Globus pallidus (tissue), 1 donor: ENCODE results near the gene OR4M2.
"Not testable (repeated sequence)": the region's sequence is repeated elsewhere in the genome, so short reads cannot be mapped to it uniquely, and the experiment has no call there.

Experiments used
- DNase-seq: peaks from one replicate; pipeline ENCODE4 v3.0.0-alpha.2; 2015; ENCODE audit warnings: low spot score

The OR4M2 gene, protein sequence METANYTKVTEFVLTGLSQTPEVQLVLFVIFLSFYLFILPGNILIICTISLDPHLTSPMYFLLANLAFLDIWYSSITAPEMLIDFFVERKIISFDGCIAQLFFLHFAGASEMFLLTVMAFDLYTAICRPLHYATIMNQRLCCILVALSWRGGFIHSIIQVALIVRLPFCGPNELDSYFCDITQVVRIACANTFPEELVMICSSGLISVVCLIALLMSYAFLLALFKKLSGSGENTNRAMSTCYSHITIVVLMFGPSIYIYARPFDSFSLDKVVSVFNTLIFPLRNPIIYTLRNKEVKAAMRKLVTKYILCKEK

DNA sequence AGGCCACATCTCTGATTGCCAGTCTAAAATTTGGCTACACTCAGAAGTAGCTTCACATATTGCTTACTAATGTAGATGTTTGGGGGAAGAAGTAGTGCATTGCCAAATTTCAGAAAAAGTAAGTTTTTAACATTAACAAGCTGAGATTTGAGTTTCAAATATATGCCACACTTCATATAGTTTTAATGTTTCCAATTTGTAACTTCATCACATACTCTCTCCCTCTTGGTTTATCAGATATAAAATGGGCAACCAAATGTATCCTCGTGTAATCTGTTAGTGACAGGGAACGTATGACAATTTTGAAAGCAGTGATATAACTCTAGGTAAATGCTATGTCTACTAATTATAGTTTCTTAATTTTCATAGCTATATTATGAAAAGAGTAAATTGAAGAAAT, at the start of gene OR4M2:
Gene OR4M2, plus strand, starts transcription at position 301 of the 400 bp plus-strand sequence. Its CDS starts 98 bp downstream, at position 399.
- DNase-seq, result not testable (repeated sequence)

DNA sequence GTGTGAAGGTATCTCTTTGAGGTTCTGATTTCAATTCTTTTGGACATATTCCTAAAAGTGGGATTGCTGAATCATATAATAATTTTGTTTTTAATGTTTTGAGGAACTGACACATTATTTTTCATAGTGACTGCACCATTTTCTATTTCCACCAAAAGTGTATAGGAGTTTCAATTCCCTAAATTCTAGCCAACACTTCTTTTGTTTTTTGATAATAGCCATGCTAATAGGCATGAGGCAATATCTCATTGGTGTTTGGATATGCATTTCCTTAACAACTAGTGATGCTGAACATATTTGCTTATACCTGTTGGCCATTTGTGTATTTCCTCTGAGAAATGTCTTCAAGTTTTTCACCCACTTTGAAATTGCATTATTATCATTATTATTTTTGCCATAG, 11.1 kb upstream of the OR4M2 start:
- DNase-seq, result not testable (repeated sequence)

- not testable (repeated sequence) for DNase-seq
These were observed 1.1 kb downstream of the OR4M2 start for GRCh38 chr15:22081386-22081785.

DNA sequence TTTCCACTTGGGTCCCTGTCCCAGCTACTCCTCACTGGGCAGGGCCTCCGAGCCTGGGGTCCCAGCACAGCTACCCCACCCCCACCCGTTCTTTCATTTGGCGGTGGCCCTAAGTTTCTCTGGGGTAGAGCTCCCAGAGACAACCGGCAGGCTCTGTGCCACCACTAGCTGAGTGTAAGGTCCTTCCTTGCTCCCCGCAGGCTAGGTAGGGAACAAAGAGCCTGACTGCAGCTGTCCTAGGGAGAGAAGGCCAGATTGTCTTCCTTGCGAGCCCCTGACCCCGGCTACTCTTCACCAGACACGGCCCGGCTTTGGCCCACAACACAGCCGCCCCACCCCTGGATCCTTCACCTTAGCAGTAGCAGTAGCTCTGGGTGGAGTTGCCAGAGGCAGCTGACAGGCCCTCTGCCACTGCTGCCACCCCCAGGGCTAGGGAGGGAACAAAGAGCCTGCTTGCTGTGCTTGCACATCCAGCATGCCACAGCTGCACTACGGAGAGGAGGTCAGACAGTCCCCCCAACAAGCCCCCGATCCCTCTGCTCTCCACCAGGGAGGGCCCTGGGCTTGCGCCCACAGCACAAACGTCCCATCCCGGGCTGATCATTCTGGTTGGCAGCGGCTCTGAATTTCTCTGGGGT, 18.4 kb downstream of the OR4M2 start:
- not testable (repeated sequence) for DNase-seq

DNA sequence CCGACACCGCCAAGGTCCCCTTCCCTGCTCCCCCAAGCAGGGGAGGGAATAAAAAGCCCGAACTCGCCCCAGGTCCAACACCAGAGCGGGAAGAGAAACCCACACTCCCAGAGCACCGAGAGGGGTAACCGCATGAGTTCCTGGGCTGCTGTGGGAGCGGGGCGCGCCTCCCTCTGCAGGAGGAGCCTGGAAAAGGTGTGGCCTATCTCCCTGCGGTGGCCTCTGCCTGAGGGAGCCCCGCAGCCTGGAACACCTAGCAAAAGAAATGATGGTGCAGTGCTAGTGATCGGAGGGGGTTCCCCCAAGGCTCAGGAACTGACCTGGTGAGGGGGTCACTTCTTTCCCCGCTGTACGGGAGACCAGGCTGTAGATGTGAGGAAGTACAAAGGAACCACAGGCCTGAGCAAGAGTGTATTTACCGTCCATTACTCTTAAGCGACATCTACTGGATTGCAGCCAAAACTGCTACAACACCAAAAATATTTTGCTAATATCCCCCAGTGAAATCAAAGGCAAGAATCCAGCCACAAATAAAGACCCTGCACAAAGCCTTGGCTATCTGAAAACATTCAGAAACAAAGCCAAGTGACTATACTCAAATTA, 19.1 kb downstream of the OR4M2 start:
- not testable (repeated sequence) for DNase-seq

DNA sequence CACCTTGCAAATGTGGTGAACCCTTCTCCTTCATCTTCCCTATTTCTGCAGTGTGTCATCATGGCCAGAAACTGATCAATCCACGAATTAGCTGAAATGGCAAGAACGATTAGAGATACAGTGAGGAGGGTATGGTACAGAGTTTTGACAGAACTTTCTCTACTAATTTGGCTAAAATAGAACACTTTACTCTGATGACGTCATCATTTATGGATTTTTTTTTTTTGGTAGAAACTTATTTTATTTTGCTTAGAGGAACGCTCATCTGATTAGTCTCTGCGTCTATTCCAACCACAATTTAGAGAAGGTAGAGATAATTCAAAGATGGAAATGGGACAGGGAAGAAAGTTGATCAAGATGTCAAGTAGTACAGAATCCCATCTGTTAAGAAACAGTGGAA, 41.7 kb downstream of the OR4M2 start:
- DNase-seq, result not testable (repeated sequence)
